Esophagus (tissue), 2 donors: ENCODE results near the gene DDX31. TPM values are rescaled to one million over a fixed set of nuclear protein-coding genes. Genes with fewer than 3 reads are reported as not detected.

ENCODE experiments used
- H3K27ac ChIP-seq, 2 donors: one replicate each; pipeline ENCODE4 v1.5.1; 2013; ENCODE audit warnings: low read depth in 2 of 2, mild to moderate bottlenecking in 2 of 2, inconsistent platforms in 1 of 2, low read length in 1 of 2, moderate library complexity in 1 of 2
- H3K27me3 ChIP-seq, 2 donors: one replicate each; pipeline ENCODE4 v1.6.1; 2013; ENCODE audit warnings: low read length in 2 of 2, control low read depth in 1 of 2, mild to moderate bottlenecking in 1 of 2; ENCODE audit not compliant: insufficient read depth in 2 of 2, control insufficient read depth in 1 of 2
- H3K36me3 ChIP-seq, 2 donors: one replicate each; pipeline ENCODE4 v1.6.1; 2013; ENCODE audit warnings: low read length in 1 of 2; ENCODE audit not compliant: control insufficient read depth in 2 of 2, insufficient read depth in 2 of 2
- H3K4me1 ChIP-seq, 2 donors: one replicate each; pipeline ENCODE4 v1.6.1; 2013; ENCODE audit warnings: low read length in 1 of 2; ENCODE audit not compliant: control insufficient read depth in 2 of 2, insufficient read depth in 2 of 2
- H3K4me3 ChIP-seq, 2 donors: one replicate each; pipeline ENCODE4 v1.5.1; 2013; ENCODE audit warnings: low read length in 2 of 2, mild to moderate bottlenecking in 2 of 2, low read depth in 1 of 2, moderate library complexity in 1 of 2
- H3K9me3 ChIP-seq, 2 donors: one replicate each; pipeline ENCODE4 v1.6.1; 2013; ENCODE audit warnings: mild to moderate bottlenecking in 2 of 2, low read depth in 1 of 2, low read length in 1 of 2, moderate library complexity in 1 of 2; ENCODE audit not compliant: control insufficient read depth in 2 of 2, insufficient read depth in 1 of 2
- WGBS, 2 donors: extraction: QIAGEN DNeasy Blood & Tissue Kit; methylation state at CpG; one replicate each; pipeline ENCODE4 v1.1.7; 2013; 5-methylcytosine and 5-hydroxymethylcytosine counted together
- polyA plus RNA-seq, 2 donors: library from polyadenylated mRNA; stranded (reverse); fragments of 200-250 nt; gene quantifications; one replicate each; pipeline ENCODE4 v1.2.3, GENCODE V29; 2013
- donor health status: healthy with polysubstance abuse.
- donor health status: Bipolar disorder and iron deficiency.

The DDX31 gene
- polyA plus RNA-seq, 2 donors = 6.6 to 8.0 TPM

DNA sequence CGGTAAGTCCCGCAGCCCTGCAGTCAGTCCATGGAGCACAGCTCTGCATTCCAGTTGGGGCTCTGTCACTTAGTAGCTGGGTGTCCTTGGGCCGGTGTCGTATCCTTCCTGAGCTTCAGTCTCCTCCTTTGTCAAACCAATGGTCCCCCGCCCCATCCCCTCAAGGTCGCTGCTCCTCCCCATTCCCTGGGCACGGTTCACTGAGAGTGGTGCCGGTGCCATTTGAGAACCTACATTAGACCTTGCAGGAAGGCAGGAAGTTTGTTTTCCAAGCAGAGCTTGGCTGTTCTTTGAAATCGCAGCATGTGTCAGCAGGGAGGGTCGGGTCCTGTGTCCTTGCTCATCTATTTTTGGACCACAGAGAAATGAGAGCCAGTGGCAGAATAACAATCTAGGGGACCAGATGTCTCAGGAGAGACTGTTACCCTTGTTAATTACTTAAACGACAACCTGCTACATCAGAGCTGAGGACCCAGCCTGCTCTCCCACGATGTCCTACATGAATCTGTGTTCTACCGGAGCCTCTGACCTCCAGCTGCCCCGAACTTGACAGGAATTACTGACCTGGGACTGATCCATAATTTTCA, 109.1 kb downstream of the DDX31 start:
- 38% methylated on average over 14 of the region's 14 CpGs for WGBS, 2 donors
- Histone ChIP-seq H3K36me3 (no peaks in the 10 kb centered on the region), H3K4me3 (no peak overlapping the region), H3K4me1 (no peaks in the 10 kb centered on the region), H3K27ac (no peak overlapping the region), H3K9me3 (no peaks in the 10 kb centered on the region), H3K27me3 (peaks cover 0 to 3% of the 10 kb centered on the region in 2 donors)

- H3K9me3 ChIP-seq = no peaks in the 10 kb centered on the region
- peaks cover 0 to 3% of the 10 kb centered on the region in 2 donors for H3K27me3 ChIP-seq
- WGBS, 2 donors = 88 to 90% methylated on average over 2 of the region's 2 CpGs
- H3K36me3 ChIP-seq = no peaks in the 10 kb centered on the region
- H3K27ac ChIP-seq = no peak overlapping the region
- H3K4me3 ChIP-seq = no peak overlapping the region
- no peaks in the 10 kb centered on the region for H3K4me1 ChIP-seq
Observed at GRCh38 chr9:132559711-132560110, 110.1 kb downstream of the DDX31 start.

GRCh38 chr9:132557159-132557558, 112.6 kb downstream of the DDX31 start:
- no peaks in the 10 kb centered on the region for H3K36me3 ChIP-seq
- H3K9me3 ChIP-seq = no peaks in the 10 kb centered on the region
- WGBS, 2 donors = 85 to 86% methylated on average over 15 of the region's 15 CpGs
- H3K4me3 ChIP-seq = no peak overlapping the region
- H3K27me3 ChIP-seq = peaks cover 0 to 3% of the 10 kb centered on the region in 2 donors
- no peaks in the 10 kb centered on the region for H3K4me1 ChIP-seq
- H3K27ac ChIP-seq = no peak overlapping the region

GRCh38 chr9:132556714-132557113, 113.1 kb downstream of the DDX31 start:
- no peaks in the 10 kb centered on the region for H3K9me3 ChIP-seq
- 55 to 65% methylated on average over 26 of the region's 26 CpGs for WGBS, 2 donors
- H3K27ac ChIP-seq = no peak overlapping the region
- no peak overlapping the region for H3K4me3 ChIP-seq
- no peaks in the 10 kb centered on the region for H3K4me1 ChIP-seq
- no peaks in the 10 kb centered on the region for H3K36me3 ChIP-seq
- H3K27me3 ChIP-seq = peaks cover 0 to 3% of the 10 kb centered on the region in 2 donors

- 51 to 56% methylated on average over 6 of the region's 6 CpGs for WGBS, 2 donors
- Histone ChIP-seq H3K27me3 (peaks cover 0 to 3% of the 10 kb centered on the region in 2 donors), H3K4me3 (no peak overlapping the region), H3K4me1 (no peaks in the 10 kb centered on the region), H3K36me3 (no peaks in the 10 kb centered on the region), H3K27ac (no peak overlapping the region), H3K9me3 (no peaks in the 10 kb centered on the region)
Observed at GRCh38 chr9:132556235-132556634, 113.5 kb downstream of the DDX31 start.

DNA sequence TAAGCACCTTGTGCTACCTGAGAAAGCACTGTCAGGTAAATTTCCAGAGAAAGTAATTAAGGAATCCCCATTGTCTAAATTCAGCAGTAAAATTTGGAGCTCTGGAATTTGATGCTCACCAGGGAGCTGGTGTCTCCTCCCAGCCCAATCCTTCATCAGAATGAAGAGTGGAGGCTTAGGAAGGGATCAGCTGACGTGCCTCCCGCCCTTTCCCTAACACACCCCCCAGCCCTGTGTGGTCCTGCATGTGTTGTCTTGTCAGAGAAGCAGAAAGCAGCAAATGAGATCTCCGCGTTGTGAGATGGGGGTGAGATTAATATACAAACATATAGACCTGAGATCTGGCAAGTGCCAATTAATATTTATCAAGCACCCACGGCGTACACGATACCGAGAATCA, 114.3 kb downstream of the DDX31 start:
- Histone ChIP-seq H3K4me1 (no peaks in the 10 kb centered on the region), H3K36me3 (no peaks in the 10 kb centered on the region), H3K27me3 (peaks cover 0 to 3% of the 10 kb centered on the region in 2 donors), H3K9me3 (no peaks in the 10 kb centered on the region), H3K4me3 (no peak overlapping the region), H3K27ac (no peak overlapping the region)
- 52 to 63% methylated on average over 8 of the region's 8 CpGs for WGBS, 2 donors

GRCh38 chr9:132554755-132555154, 115.0 kb downstream of the DDX31 start:
- Histone ChIP-seq H3K4me3 (no peak overlapping the region), H3K4me1 (no peaks in the 10 kb centered on the region), H3K27me3 (peaks cover 0 to 3% of the 10 kb centered on the region in 2 donors), H3K27ac (no peak overlapping the region), H3K36me3 (no peaks in the 10 kb centered on the region), H3K9me3 (no peaks in the 10 kb centered on the region)
- WGBS, 2 donors = 90 to 96% methylated on average over 2 of the region's 2 CpGs

DNA sequence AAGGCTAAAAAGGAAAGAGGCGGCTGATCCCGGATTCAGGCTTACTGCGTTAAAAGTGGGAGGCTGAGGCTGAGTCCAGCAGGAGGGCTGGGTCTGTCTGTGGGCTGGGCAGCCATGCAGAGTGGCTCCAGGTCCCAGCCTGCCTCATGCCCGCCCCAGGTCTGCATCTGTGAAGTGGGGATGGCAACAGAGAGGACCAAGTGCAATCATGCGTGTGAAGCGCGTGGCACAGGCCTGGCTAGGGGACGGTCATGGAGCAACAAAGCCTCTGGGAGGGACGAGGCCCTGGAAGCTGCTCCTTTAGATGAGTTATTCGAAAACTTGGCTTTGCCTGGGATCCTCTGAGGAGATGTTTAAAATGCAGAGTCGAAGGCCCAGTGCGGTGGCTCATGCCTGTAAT, 117.7 kb downstream of the DDX31 start:
- H3K27ac ChIP-seq = no peak overlapping the region

DNA sequence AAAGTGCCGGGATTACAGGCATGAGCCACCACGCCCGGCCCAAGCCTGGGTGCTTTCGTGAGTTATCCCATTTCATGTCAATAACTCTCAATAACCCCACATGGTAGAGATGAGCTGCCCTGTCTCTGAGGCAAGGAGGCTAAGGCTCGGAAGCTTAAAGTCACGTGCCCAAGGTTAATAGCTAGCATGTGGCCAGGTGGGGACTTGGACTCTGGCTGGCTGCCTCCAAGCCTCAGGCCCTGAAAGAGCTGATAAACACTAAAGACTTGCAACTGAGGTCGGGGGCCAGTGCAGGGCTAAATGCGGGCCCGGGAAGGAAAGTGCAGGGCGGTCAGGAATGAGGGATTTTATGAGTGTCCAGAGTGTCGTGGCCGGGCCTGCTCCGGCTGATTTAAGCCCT, 118.2 kb downstream of the DDX31 start:
- Histone ChIP-seq H3K9me3 (no peaks in the 10 kb centered on the region), H3K4me3 (no peak overlapping the region), H3K4me1 (peaks cover 0 to under 1% of the 10 kb centered on the region in 2 donors), H3K27me3 (peaks cover 0 to 3% of the 10 kb centered on the region in 2 donors), H3K27ac (no peak overlapping the region), H3K36me3 (no peaks in the 10 kb centered on the region)
- WGBS, 2 donors = 76 to 83% methylated on average over 13 of the region's 13 CpGs

More for the DNA sequence above, 117.7 kb downstream of the DDX31 start:
- no peaks in the 10 kb centered on the region for H3K4me1 ChIP-seq
- H3K4me3 ChIP-seq = no peak overlapping the region
- H3K9me3 ChIP-seq = no peaks in the 10 kb centered on the region
- H3K36me3 ChIP-seq = no peaks in the 10 kb centered on the region
- 85 to 87% methylated on average over 12 of the region's 12 CpGs for WGBS, 2 donors
- peaks cover 0 to 3% of the 10 kb centered on the region in 2 donors for H3K27me3 ChIP-seq
